GM21360 (cell line): Measurements from ENCODE around the gene KCNK7.
"Not testable (repeated sequence)": the region's sequence is repeated elsewhere in the genome, so short reads cannot be mapped to it uniquely, and the experiment has no call there.

ENCODE experiments used
- ATAC-seq: cut with Tn5 transposase; IDR thresholded peaks from one replicate; pipeline ENCODE4 v1.9.1; 2021; ENCODE audit warnings: mild to moderate bottlenecking, moderate library complexity; ENCODE audit not compliant: unreplicated experiment

KCNK7 gene

GRCh38 chr11:65595543-65596281 lies at the start of gene KCNK7:
TSS of gene KCNK7 (minus strand) at chr11:65595800. CDS start at chr11:65595772, 28 bp downstream.
- ATAC-seq, result no peak

- ATAC-seq, result no peak
Measured at GRCh38 chr11:65644837-65645236, 49.2 kb upstream of the KCNK7 start.

GRCh38 chr11:65643971-65644370 lies 48.4 kb upstream of the KCNK7 start:
- no peak for ATAC-seq

- ATAC-seq, result no peak
Measured at GRCh38 chr11:65642014-65642671, 46.5 kb upstream of the KCNK7 start.

- no peak for ATAC-seq
Measured at GRCh38 chr11:65641297-65642013, 45.9 kb upstream of the KCNK7 start.

- ATAC-seq, result no peak
Measured at GRCh38 chr11:65640483-65641296, 45.1 kb upstream of the KCNK7 start.

GRCh38 chr11:65639623-65640482 lies 44.3 kb upstream of the KCNK7 start:
- ATAC-seq, result no peak

GRCh38 chr11:65639228-65639597 lies 43.6 kb upstream of the KCNK7 start:
- ATAC-seq, result not testable (repeated sequence)

- peak; percentile 46 for ATAC-seq
Measured at GRCh38 chr11:65637794-65638419, 42.3 kb upstream of the KCNK7 start, which contains the start of gene SIPA1. TSS of gene SIPA1 (plus strand) at chr11:65638101. CDS start at chr11:65640922, 2,821 bp downstream.

- no peak for ATAC-seq
Measured at GRCh38 chr11:65637032-65637557, 41.5 kb upstream of the KCNK7 start.

GRCh38 chr11:65636108-65637031 lies 40.8 kb upstream of the KCNK7 start:
- no peak for ATAC-seq

- no peak for ATAC-seq
Measured at GRCh38 chr11:65634905-65635731, 39.5 kb upstream of the KCNK7 start.

- ATAC-seq, result no peak
Measured at GRCh38 chr11:65634440-65634839, 38.8 kb upstream of the KCNK7 start.

GRCh38 chr11:65634109-65634436 lies 38.5 kb upstream of the KCNK7 start:
- ATAC-seq, result no peak

- ATAC-seq, result no peak
Measured at GRCh38 chr11:65633390-65634108, 37.9 kb upstream of the KCNK7 start.

- ATAC-seq, result no peak
Measured at GRCh38 chr11:65630215-65630614, 34.6 kb upstream of the KCNK7 start.

GRCh38 chr11:65629579-65629978 lies 34.0 kb upstream of the KCNK7 start:
- no peak for ATAC-seq
